B cell (primary cell): ENCODE measurements around the gene ZNF438. TPM values are rescaled to one million over a fixed set of nuclear protein-coding genes. Genes with fewer than 3 reads are reported as not detected.

Source experiments
- ATAC-seq: fragments of 200-7000 bp; cut with Tn5 transposase; one replicate; pipeline ENCODE4 v1.10.0; 2021; ENCODE audit warnings: low read depth, mild to moderate bottlenecking, moderate number of reproducible peaks, moderate library complexity
- CTCF ChIA-PET: fragments of 350-600 bp; sonication (Branson Sonifier 250); formaldehyde crosslinking; loops from one replicate; lab custom pipeline; 2021; ENCODE audit warnings: antibody characterized with exemption, inconsistent platforms; lab: Charles Lee
- POLR2A ChIA-PET: fragments of 350-600 bp; sonication (Branson Sonifier 250); formaldehyde crosslinking; loops from one replicate; lab custom pipeline; 2021; ENCODE audit warnings: antibody characterized with exemption; lab: Charles Lee
- DNase-seq: peaks from one replicate; pipeline ENCODE4 v3.0.0; 2013
- H2AFZ ChIP-seq: 2 replicates; pipeline ENCODE4 v1.6.1; 2012; ENCODE audit warnings: mild to moderate bottlenecking, low read depth, low read length; ENCODE audit not compliant: insufficient read depth, poor library complexity, severe bottlenecking
- H3K27ac ChIP-seq, 2 donors: 1 replicate in 1 of 2; 2 replicates in 1 of 2; pipeline ENCODE4 v1.5.1; 2012 to 2013; ENCODE audit warnings: low read length in 2 of 2, mild to moderate bottlenecking in 2 of 2, moderate library complexity in 1 of 2
- H3K27me3 ChIP-seq, 4 experiments: fragments of 200-600 bp in 1 of 4; sonication (generic) in 1 of 4; replicated peaks in 1 of 4; 1 replicate in 2 of 4; 2 replicates in 2 of 4; pipeline versions ENCODE4 v1.6.1 to v1.7.0; 2013 to 2016; ENCODE audit warnings: low read length in 3 of 4, mild to moderate bottlenecking in 2 of 4, mixed read lengths in 1 of 4, moderate library complexity in 1 of 4; ENCODE audit not compliant: insufficient read depth in 4 of 4, control insufficient read depth in 3 of 4; ENCODE audit errors: control extremely low read depth in 1 of 4
- H3K36me3 ChIP-seq, 2 experiments: replicated peaks in 1 of 2; 1 replicate in 1 of 2; 2 replicates in 1 of 2; pipeline versions ENCODE4 v1.6.1 to v1.7.1; 2013; ENCODE audit warnings: low read length in 1 of 2; ENCODE audit not compliant: insufficient read depth in 2 of 2, control insufficient read depth in 1 of 2; ENCODE audit errors: control extremely low read depth in 1 of 2, extremely low read depth in 1 of 2
- H3K4me1 ChIP-seq, 2 donors: fragments of 200-600 bp in 1 of 2; sonication (generic) in 1 of 2; 1 replicate in 1 of 2; 2 replicates in 1 of 2; pipeline versions ENCODE4 v1.5.1 to v1.6.1; 2013 to 2017; ENCODE audit warnings: low read length in 2 of 2; ENCODE audit not compliant: control insufficient read depth in 2 of 2, insufficient read depth in 2 of 2
- H3K4me2 ChIP-seq: replicated peaks from 2 replicates; pipeline ENCODE3; 2012; ENCODE audit warnings: mild to moderate bottlenecking, low read depth, low read length; ENCODE audit not compliant: poor library complexity, severe bottlenecking
- H3K4me3 ChIP-seq, 5 experiments: fragments of 200-600 bp in 1 of 5; sonication (generic) in 1 of 5; 1 replicate in 3 of 5; 2 replicates in 2 of 5; pipeline versions ENCODE4 v1.5.1 to v1.7.0; 2011 to 2016; ENCODE audit warnings: low read length in 4 of 5, mild to moderate bottlenecking in 4 of 5, low read depth in 2 of 5, control low read depth in 1 of 5, moderate library complexity in 1 of 5; ENCODE audit not compliant: insufficient read depth in 1 of 5; ENCODE audit errors: control extremely low read depth in 1 of 5, extremely low read depth in 1 of 5
- H3K79me2 ChIP-seq: fragments of 200-600 bp; sonication (generic); one replicate; pipeline ENCODE4 v1.6.0; 2016; ENCODE audit warnings: low read length; ENCODE audit not compliant: control insufficient read depth, insufficient read depth
- H3K9ac ChIP-seq: fragments of 200-600 bp; sonication (generic); 2 replicates; pipeline ENCODE4 v1.6.1; 2017; ENCODE audit warnings: mild to moderate bottlenecking, low read length, moderate library complexity
- H3K9me3 ChIP-seq, 3 donors: one replicate each; pipeline versions ENCODE4 v1.6.1 to v1.7.1; 2013; ENCODE audit warnings: low read length in 2 of 3; ENCODE audit not compliant: control insufficient read depth in 2 of 3, insufficient read depth in 1 of 3; ENCODE audit errors: control extremely low read depth in 1 of 3
- H4K20me1 ChIP-seq: 2 replicates; pipeline ENCODE4 v1.6.0; 2012; ENCODE audit warnings: mild to moderate bottlenecking, low read length; ENCODE audit not compliant: insufficient read depth, control insufficient read depth, poor library complexity, severe bottlenecking
- H3K27ac Mint-ChIP-seq: one replicate; pipeline ENCODE4 v1.8.0; 2021; ENCODE audit warnings: mixed read lengths
- H3K27me3 Mint-ChIP-seq: one replicate; pipeline ENCODE4 v1.8.0; 2021; ENCODE audit warnings: mixed read lengths
- H3K4me1 Mint-ChIP-seq: one replicate; pipeline ENCODE4 v1.8.0; 2021; ENCODE audit warnings: mixed read lengths
- H3K4me3 Mint-ChIP-seq: one replicate; pipeline ENCODE4 v1.8.0; 2021; ENCODE audit warnings: mixed read lengths
- H3K9me3 Mint-ChIP-seq: one replicate; pipeline ENCODE4 v1.8.0; 2022; ENCODE audit warnings: mixed read lengths; ENCODE audit not compliant: insufficient read depth
- EZH2 ChIP-seq: IDR thresholded peaks from 2 replicates; pipeline ENCODE4 v1.6.1; 2012; ENCODE audit warnings: borderline replicate concordance, low read depth, mild to moderate bottlenecking, moderate library complexity, low read length; ENCODE audit not compliant: insufficient read depth, poor library complexity, severe bottlenecking
- WGBS: methylation state at CpG from one replicate; pipeline ENCODE4 v1.1.5; 2013; ENCODE audit warnings: missing lambda C conversion rate; ENCODE audit not compliant: insufficient coverage; 5-methylcytosine and 5-hydroxymethylcytosine counted together
- intact Hi-C: fragments of 100-400 bp; cut with micrococcal nuclease; formaldehyde crosslinking; loops from one replicate; pipeline ENCODE4 v1.10.0; 2022
- polyA plus RNA-seq: library from polyadenylated mRNA; depleted of rRNA; stranded (reverse); fragments of >200 nt; gene quantifications from 2 replicates; pipeline ENCODE4 v1.2.3, GENCODE V29; 2012
- total RNA-seq, 2 donors: library from RNA; stranded (reverse); fragments of 120-200 nt in 1 of 2; gene quantifications; 1 replicate in 1 of 2; 2 replicates in 1 of 2; pipeline versions ENCODE4 v1.2.3 to v1.2.4, GENCODE V29; 2013 to 2022
- TF ChIP-seq, protein P1 (sequence below): fragments of 200-600 bp; IDR thresholded peaks from one replicate; pipeline ENCODE4 v1.8.0; 2022; ENCODE audit warnings: antibody characterized with exemption, mild to moderate bottlenecking

ZNF438 gene
- total and polyA plus RNA-seq, 2 donors (not counting 1 experiment from before 2014, with no cell fraction given): 2.0 to 3.7 TPM

DNA sequence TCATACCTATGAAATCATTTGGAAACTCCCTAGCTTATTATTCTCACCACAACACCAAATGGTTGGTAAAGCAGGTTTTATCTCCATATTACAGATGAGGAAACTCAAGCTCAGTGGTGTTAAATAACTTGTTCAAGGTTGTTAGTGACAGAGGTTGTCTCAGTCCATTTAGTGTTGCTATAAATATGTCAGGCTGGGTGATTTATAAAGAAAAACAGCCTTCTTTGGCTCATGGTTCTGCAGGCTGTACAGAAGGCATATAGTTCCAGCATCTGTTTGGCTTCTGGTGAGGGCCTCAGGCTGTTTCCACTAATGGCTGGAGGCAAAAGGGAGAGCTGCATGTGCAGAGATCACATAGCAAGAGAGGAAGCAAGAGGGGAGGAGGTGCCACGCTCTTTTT lies 96.6 kb downstream of the ZNF438 start:
- Mint-ChIP-seq H3K27me3 (no peaks in the 10 kb centered on the region), H3K9me3 (peaks cover 2% of the 10 kb centered on the region), H3K4me3 (no peak overlapping the region), H3K27ac (no peak overlapping the region), H3K4me1 (no peaks in the 10 kb centered on the region)
- Histone ChIP-seq H3K36me3 (peaks cover 0 to 1% of the 10 kb centered on the region in 2 experiments), H3K4me1 (no peaks in the 10 kb centered on the region), H3K27me3 (no peaks in the 10 kb centered on the region), H2AFZ (no peak overlapping the region), H3K9me3 (peaks cover 0 to 4% (median 0%) of the 10 kb centered on the region in 3 donors), H3K79me2 (no peaks in the 10 kb centered on the region), H4K20me1 (no peaks in the 10 kb centered on the region), H3K9ac (no peak overlapping the region), H3K4me2 (no peak overlapping the region), H3K4me3 (no peak overlapping the region), H3K27ac (no peak overlapping the region)
- DNase-seq: no peak
- ATAC-seq: no peak
- intact Hi-C loops: no loop called here
- CTCF ChIA-PET: no interaction called here
- 100% methylated on average over 1 of the region's 1 CpG for WGBS
- POLR2A ChIA-PET: interaction anchor here (0.6 kb wide), 1 partner anchor 502 kb away, joined by 3 read pairs; no protein-coding TSS in a partner anchor
- no peak for TF ChIP-seq EZH2
- TF ChIP-seq, protein P1, sequence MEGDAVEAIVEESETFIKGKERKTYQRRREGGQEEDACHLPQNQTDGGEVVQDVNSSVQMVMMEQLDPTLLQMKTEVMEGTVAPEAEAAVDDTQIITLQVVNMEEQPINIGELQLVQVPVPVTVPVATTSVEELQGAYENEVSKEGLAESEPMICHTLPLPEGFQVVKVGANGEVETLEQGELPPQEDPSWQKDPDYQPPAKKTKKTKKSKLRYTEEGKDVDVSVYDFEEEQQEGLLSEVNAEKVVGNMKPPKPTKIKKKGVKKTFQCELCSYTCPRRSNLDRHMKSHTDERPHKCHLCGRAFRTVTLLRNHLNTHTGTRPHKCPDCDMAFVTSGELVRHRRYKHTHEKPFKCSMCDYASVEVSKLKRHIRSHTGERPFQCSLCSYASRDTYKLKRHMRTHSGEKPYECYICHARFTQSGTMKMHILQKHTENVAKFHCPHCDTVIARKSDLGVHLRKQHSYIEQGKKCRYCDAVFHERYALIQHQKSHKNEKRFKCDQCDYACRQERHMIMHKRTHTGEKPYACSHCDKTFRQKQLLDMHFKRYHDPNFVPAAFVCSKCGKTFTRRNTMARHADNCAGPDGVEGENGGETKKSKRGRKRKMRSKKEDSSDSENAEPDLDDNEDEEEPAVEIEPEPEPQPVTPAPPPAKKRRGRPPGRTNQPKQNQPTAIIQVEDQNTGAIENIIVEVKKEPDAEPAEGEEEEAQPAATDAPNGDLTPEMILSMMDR: no peak

DNA sequence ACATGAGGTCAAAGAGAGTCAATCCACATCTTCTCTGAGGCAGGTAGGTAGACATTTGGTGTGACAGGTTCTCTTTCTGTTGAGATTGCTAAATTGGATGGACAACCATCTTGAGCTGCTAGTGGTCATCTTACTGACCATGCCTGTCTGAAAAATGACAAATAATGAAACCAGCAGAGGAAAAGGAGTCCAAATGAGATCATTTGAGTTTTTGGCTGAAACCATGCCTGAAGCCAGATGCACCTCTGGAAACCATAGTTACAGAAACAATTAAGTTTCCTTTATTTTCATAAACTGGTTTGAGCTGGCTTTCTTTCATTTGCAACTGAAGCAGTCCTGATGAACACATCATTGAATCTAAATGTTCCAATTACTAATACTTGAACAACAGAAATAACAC lies 100.6 kb downstream of the ZNF438 start:
- POLR2A ChIA-PET: no interaction called here
- Histone ChIP-seq H3K4me3 (no peak overlapping the region), H3K4me2 (no peak overlapping the region), H3K9ac (no peak overlapping the region), H4K20me1 (no peaks in the 10 kb centered on the region), H3K4me1 (no peaks in the 10 kb centered on the region), H3K79me2 (no peaks in the 10 kb centered on the region), H3K27ac (no peak overlapping the region), H3K36me3 (no peaks in the 10 kb centered on the region), H3K27me3 (no peaks in the 10 kb centered on the region), H2AFZ (no peak overlapping the region), H3K9me3 (peaks cover 0 to 7% (median 0%) of the 10 kb centered on the region in 3 donors)
- H3K9me3 Mint-ChIP-seq: peaks cover 1% of the 10 kb centered on the region
- CTCF ChIA-PET: no interaction called here
- no peak overlapping the region for H3K27ac Mint-ChIP-seq
- no peak overlapping the region for H3K4me3 Mint-ChIP-seq
- H3K4me1 Mint-ChIP-seq: peaks cover 6% of the 10 kb centered on the region
- DNase-seq (no peak), ATAC-seq (no peak)
- H3K27me3 Mint-ChIP-seq: no peaks in the 10 kb centered on the region
- no peak for TF ChIP-seq EZH2
- TF ChIP-seq, protein P1: no peak
- intact Hi-C loops: no loop called here
